Adrenal gland (tissue), 5 donors: ENCODE measurements around the gene TRAPPC8.

Source experiments
- POLR2A ChIP-seq, 2 donors: fragments of 450-650 bp; IDR thresholded peaks; one replicate each; pipeline ENCODE4 v1.6.1; 2017; ENCODE audit warnings: antibody characterized with exemption in 2 of 2, mild to moderate bottlenecking in 2 of 2, moderate library complexity in 1 of 2
- TF ChIP-seq, protein P1 (sequence below), 6 experiments: fragments of 450-650 bp in 4 of 6; fragments of 200-600 bp in 2 of 6; sonication (generic) in 1 of 6; IDR thresholded peaks; 1 replicate in 5 of 6; 2 replicates in 1 of 6; pipeline versions ENCODE4 v1.5.1 to v1.8.0; 2016 to 2021; ENCODE audit warnings: antibody characterized with exemption in 6 of 6, mild to moderate bottlenecking in 2 of 6, moderate library complexity in 1 of 6
- donor health status: DM: no; HTN: no; CAD: no.

DNA sequence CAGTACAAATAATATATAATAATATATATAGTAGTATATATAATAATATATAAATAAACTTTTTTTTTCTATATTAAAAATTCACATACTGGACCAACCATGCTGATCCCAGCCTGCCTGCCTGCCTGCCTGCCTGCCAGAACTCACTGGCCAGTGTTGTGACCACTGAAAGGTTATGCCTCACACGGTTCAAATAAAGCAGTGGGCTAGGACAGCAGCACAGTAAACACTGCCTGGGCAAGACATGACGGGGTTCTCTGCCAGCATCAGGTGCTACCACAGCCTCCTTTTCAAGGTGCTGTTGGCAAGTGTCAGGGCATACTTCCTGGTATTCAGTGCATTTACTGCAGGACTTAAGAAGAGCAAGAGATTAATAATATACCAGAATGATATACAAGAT lies 67.6 kb downstream of the TRAPPC8 start:
- TF ChIP-seq POLR2A (IDR thresholded peaks at IDR 0.05): no peak
- TF ChIP-seq, protein P1, sequence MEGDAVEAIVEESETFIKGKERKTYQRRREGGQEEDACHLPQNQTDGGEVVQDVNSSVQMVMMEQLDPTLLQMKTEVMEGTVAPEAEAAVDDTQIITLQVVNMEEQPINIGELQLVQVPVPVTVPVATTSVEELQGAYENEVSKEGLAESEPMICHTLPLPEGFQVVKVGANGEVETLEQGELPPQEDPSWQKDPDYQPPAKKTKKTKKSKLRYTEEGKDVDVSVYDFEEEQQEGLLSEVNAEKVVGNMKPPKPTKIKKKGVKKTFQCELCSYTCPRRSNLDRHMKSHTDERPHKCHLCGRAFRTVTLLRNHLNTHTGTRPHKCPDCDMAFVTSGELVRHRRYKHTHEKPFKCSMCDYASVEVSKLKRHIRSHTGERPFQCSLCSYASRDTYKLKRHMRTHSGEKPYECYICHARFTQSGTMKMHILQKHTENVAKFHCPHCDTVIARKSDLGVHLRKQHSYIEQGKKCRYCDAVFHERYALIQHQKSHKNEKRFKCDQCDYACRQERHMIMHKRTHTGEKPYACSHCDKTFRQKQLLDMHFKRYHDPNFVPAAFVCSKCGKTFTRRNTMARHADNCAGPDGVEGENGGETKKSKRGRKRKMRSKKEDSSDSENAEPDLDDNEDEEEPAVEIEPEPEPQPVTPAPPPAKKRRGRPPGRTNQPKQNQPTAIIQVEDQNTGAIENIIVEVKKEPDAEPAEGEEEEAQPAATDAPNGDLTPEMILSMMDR (IDR thresholded peaks at IDR 0.05): no peak
